GM18951 (cell line): ENCODE measurements around the gene H2BK1.

Source experiments
- POLR2A ChIP-seq: IDR thresholded peaks from 4 replicates; pipeline ENCODE4 v1.6.1; 2011; ENCODE audit warnings: mild to moderate bottlenecking; ENCODE audit not compliant: insufficient read length, insufficient read depth; ENCODE audit errors: extremely low read depth
- in situ Hi-C: fragments of 300-500 bp; cut with MboI; formaldehyde crosslinking; loops from one replicate; pipeline ENCODE4 v1.12.0; 2022; ENCODE audit warnings: low sequenced_read_pairs, mixed read lengths, inconsistent platforms; ENCODE audit not compliant: unreplicated experiment

H2BK1 gene

DNA sequence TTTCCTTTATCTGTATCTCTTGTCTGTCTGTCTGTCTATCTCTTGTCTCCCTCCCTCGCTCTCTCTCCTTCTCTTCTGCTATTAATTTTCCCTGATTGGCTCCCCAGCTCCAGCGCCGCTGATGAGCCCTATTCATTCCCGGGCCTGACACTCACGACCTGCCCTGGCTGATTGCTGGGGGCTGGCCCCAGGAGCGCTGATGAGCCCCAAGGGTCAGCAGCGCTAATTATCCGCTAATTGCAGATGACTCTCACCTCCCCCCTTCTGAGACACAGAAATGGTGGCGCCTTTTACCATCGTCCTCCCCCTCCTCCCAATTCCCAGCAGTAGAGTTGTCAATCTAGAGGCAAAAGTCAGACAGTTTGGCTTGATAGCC lies 41.5 kb downstream of the H2BK1 start:
- TF ChIP-seq POLR2A = no peak
- in situ Hi-C loops = loop anchor here (10.0 kb wide), 1 partner anchor 86 kb away; no protein-coding TSS in a partner anchor

DNA sequence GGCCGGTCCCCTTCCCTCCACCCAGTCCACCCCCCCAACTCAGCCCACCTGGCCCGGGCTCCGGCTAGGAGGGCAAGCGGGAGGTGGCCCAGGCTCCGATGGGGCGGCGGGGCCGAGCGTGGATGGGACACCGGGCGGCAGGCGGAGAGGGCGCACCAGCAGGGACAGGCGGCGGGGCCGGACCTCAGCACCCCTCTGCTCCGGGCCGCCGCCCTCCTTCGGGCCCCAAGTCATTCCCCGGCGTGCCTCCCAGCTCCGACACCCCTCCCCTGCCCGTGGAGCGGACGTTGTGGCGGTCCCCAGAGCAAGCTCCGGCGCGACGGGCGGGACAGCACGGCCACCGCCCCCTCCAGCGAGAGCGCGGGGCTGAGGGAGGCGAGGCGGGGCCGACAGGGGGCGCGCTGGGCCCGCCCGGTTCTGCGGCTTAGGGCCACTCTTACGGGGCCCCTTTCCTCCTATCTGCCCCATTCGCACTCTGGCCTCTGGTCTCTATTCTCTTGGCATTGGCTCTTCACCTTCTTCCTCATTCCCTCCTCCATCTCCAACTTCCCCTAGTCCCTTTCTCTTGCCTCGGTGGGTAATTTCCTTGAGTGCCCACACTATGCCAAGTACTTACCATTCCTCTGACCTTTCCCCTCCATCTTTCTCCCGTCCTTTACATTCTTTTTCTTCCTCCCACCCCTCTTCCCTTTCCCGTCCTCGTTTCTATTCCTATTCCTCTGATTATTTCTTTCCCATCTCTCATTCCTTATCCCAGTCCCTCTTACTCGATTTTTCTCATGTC lies 42.1 kb downstream of the H2BK1 start:
- no peak for TF ChIP-seq POLR2A
- in situ Hi-C loops = loop anchor here (10.0 kb wide), 1 partner anchor 87 kb away; no protein-coding TSS in a partner anchor

- in situ Hi-C loops = loop anchor here (10.0 kb wide), 1 partner anchor 87 kb away; no protein-coding TSS in a partner anchor
- no peak for TF ChIP-seq POLR2A
Measured at GRCh38 chr7:151167197-151167961, 42.9 kb downstream of the H2BK1 start, which contains the start of gene GBX1. Gene GBX1 (minus strand): TSS chr7:151167694. CDS start chr7:151167548, 146 bp downstream.

- in situ Hi-C loops = loop anchor here (10.0 kb wide), 1 partner anchor 88 kb away; no protein-coding TSS in a partner anchor
- TF ChIP-seq POLR2A = no peak
Measured at GRCh38 chr7:151166629-151167196, 43.6 kb downstream of the H2BK1 start.

DNA sequence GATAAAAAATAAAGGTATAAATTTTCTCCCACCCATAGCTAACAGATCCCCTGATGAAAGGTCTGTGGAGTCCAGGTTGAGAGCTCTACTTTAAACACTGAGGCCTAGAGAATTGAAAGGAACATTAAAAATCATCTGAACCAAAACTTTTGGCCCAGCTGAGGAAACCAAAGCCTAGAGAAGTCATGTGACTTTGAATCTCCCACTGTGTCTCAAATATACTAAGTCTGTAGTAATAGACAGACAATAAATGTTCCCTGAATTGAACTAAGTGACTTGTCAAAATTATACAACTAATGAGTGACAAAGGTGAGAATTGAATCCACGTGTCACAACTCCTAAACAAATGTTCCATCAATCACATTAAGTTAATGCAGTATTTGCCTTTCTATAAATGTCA lies 48.5 kb downstream of the H2BK1 start:
- no peak for TF ChIP-seq POLR2A
- in situ Hi-C loops = loop anchor here (10.0 kb wide), 1 partner anchor 93 kb away; no protein-coding TSS in a partner anchor
